Activated T-helper 1 cell treated with anti-CD3 and anti-CD28 coated beads, Interleukin-12 subunit alpha, Interleukin-12 subunit beta, Interleukin-2, Interleukin-4 antibody, amounts not matched to agents 30 ng/mL and 10 ng/mL and 1 ng/mL, durations not matched to agents 14 hours and 24 hours and 36 hours (primary cell): ENCODE results near the gene ADAMTS14. TPM values are rescaled to one million over a fixed set of nuclear protein-coding genes. Genes with fewer than 3 reads are reported as not detected.

Experiments used
- DNase-seq: peaks from one replicate; pipeline ENCODE4 v3.0.0; 2021; ENCODE audit warnings: low spot score
- H3K27ac Mint-ChIP-seq: one replicate; pipeline ENCODE4 v1.8.0; 2021; ENCODE audit warnings: mild to moderate bottlenecking, mixed read lengths
- H3K27me3 Mint-ChIP-seq: one replicate; pipeline ENCODE4 v1.8.0; 2022; ENCODE audit warnings: mild to moderate bottlenecking, moderate library complexity, mixed read lengths; ENCODE audit not compliant: insufficient read depth
- H3K36me3 Mint-ChIP-seq: one replicate; pipeline ENCODE4 v1.8.0; 2021; ENCODE audit warnings: low read depth, mixed read lengths
- H3K4me1 Mint-ChIP-seq: one replicate; pipeline ENCODE4 v1.8.0; 2021; ENCODE audit warnings: low read depth, mixed read lengths
- H3K4me3 Mint-ChIP-seq: one replicate; pipeline ENCODE4 v1.8.0; 2021; ENCODE audit warnings: mild to moderate bottlenecking, moderate library complexity, mixed read lengths
- H3K9me3 Mint-ChIP-seq: one replicate; pipeline ENCODE4 v1.8.0; 2021; ENCODE audit warnings: mixed read lengths
- intact Hi-C: fragments of 100-400 bp; cut with micrococcal nuclease; formaldehyde crosslinking; loops from one replicate; pipeline ENCODE4 v1.15.1; 2024
- total RNA-seq: library from RNA; stranded (reverse); gene quantifications from 2 replicates; pipeline ENCODE4 v1.2.3, GENCODE V29; 2022

ADAMTS14 gene
- total RNA-seq, 1 donor from 2014 or later: 0.21 TPM

- no peak overlapping the region for H3K27ac Mint-ChIP-seq
- peaks cover 6% of the 10 kb centered on the region for H3K4me1 Mint-ChIP-seq
- intact Hi-C loops: no loop called here
- no peaks in the 10 kb centered on the region for H3K36me3 Mint-ChIP-seq
- no peak for DNase-seq
- peaks cover 20% of the 10 kb centered on the region for H3K27me3 Mint-ChIP-seq
- H3K9me3 Mint-ChIP-seq: peaks cover 40% of the 10 kb centered on the region
- H3K4me3 Mint-ChIP-seq: no peak overlapping the region
These were observed 25.2 kb upstream of the ADAMTS14 start for GRCh38 chr10:70647086-70647485.

- H3K27ac Mint-ChIP-seq: no peak overlapping the region
- H3K36me3 Mint-ChIP-seq: no peaks in the 10 kb centered on the region
- H3K4me1 Mint-ChIP-seq: peaks cover 6% of the 10 kb centered on the region
- intact Hi-C loops: no loop called here
- peaks cover 8% of the 10 kb centered on the region for H3K27me3 Mint-ChIP-seq
- H3K4me3 Mint-ChIP-seq: no peak overlapping the region
- DNase-seq: no peak
- peaks cover 45% of the 10 kb centered on the region for H3K9me3 Mint-ChIP-seq
These were observed 23.9 kb upstream of the ADAMTS14 start for GRCh38 chr10:70648427-70648826.

- H3K27me3 Mint-ChIP-seq: peaks cover 1% of the 10 kb centered on the region
- no peak overlapping the region for H3K27ac Mint-ChIP-seq
- H3K36me3 Mint-ChIP-seq: no peaks in the 10 kb centered on the region
- intact Hi-C loops: no loop called here
- H3K4me1 Mint-ChIP-seq: peaks cover 6% of the 10 kb centered on the region
- H3K9me3 Mint-ChIP-seq: peaks cover 45% of the 10 kb centered on the region
- no peak for DNase-seq
- no peak overlapping the region for H3K4me3 Mint-ChIP-seq
These were observed 22.8 kb upstream of the ADAMTS14 start for GRCh38 chr10:70649526-70649925.

DNA sequence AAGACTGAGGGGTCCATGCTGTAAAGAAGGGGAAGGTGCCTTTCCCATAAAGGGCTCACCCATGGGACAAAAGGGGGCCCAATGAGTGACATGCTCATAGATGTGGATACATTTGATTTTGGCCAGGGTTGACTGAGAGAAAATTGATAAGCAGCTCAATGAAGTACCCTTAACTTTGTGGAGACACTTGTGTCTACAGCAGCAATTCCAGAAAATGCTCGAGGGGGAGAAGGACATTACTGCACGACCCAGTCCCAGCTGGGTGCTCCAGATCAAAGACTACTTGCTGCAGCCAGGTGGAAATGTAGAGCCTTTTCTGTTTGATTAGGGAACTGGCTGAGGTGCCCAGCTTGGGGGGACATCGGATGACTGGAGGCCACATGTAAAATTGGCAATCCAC lies 22.2 kb upstream of the ADAMTS14 start:
- peaks cover 45% of the 10 kb centered on the region for H3K9me3 Mint-ChIP-seq
- H3K4me3 Mint-ChIP-seq: no peak overlapping the region
- H3K27ac Mint-ChIP-seq: no peak overlapping the region
- no peak for DNase-seq
- intact Hi-C loops: no loop called here
- H3K27me3 Mint-ChIP-seq: no peaks in the 10 kb centered on the region
- peaks cover 6% of the 10 kb centered on the region for H3K4me1 Mint-ChIP-seq
- H3K36me3 Mint-ChIP-seq: no peaks in the 10 kb centered on the region

DNA sequence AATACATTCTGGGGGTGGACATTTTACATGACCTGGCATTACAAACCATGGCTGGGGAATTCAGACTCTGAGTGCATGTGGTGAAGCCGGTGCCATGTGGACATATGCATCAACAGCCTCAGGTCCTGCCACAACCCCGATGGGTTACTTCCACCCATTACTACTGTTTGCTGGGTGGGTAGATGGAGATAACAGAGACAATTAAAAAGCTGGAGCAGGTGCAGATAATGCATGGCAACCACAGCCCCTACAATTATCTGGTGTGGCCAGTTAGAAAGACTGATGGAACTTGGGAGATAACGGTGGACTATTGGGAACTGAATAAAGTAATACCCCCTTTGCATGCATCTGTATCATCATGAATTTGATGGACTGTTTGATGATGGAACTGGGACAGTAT lies 21.6 kb upstream of the ADAMTS14 start:
- Mint-ChIP-seq H3K36me3 (no peaks in the 10 kb centered on the region), H3K27ac (no peak overlapping the region), H3K4me3 (no peak overlapping the region), H3K27me3 (peaks cover 2% of the 10 kb centered on the region), H3K4me1 (peaks cover 11% of the 10 kb centered on the region), H3K9me3 (peaks cover 45% of the 10 kb centered on the region)
- intact Hi-C loops: no loop called here
- DNase-seq: no peak

GRCh38 chr10:70651661-70652060 lies 20.6 kb upstream of the ADAMTS14 start:
- intact Hi-C loops: no loop called here
- peaks cover 45% of the 10 kb centered on the region for H3K9me3 Mint-ChIP-seq
- no peak overlapping the region for H3K27ac Mint-ChIP-seq
- DNase-seq: no peak
- peaks cover 2% of the 10 kb centered on the region for H3K27me3 Mint-ChIP-seq
- no peak overlapping the region for H3K4me3 Mint-ChIP-seq
- H3K36me3 Mint-ChIP-seq: no peaks in the 10 kb centered on the region
- peaks cover 20% of the 10 kb centered on the region for H3K4me1 Mint-ChIP-seq

GRCh38 chr10:70652761-70653657 lies 19.3 kb upstream of the ADAMTS14 start:
- no peak for DNase-seq
- intact Hi-C loops: no loop called here
- Mint-ChIP-seq H3K4me3 (no peak overlapping the region), H3K4me1 (peaks cover 32% of the 10 kb centered on the region), H3K27ac (no peak overlapping the region), H3K36me3 (no peaks in the 10 kb centered on the region), H3K27me3 (peaks cover 2% of the 10 kb centered on the region), H3K9me3 (peaks cover 39% of the 10 kb centered on the region)

DNA sequence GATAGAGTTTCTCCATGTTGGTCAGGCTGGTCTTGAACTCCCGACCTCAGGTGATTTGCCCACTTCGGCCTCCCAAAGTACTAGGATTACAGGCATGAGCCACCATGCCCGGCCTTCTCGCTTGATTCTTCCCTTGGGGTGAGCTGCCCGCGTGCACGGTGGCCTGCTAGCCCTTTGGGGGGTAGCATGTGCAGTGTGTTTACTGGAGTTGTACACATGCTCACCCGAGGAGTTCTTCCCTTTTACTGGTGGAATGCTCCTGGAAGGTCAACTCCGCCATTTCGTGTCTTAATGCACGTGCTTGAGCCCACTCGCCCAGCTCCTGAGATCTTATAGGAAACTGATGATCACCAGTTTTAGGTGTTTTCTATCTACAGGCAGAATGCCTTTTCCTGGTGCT lies 17.0 kb upstream of the ADAMTS14 start:
- Mint-ChIP-seq H3K4me1 (peaks cover 26% of the 10 kb centered on the region), H3K4me3 (no peak overlapping the region), H3K27ac (no peak overlapping the region), H3K9me3 (peaks cover 26% of the 10 kb centered on the region), H3K36me3 (no peaks in the 10 kb centered on the region), H3K27me3 (peaks cover 8% of the 10 kb centered on the region)
- no peak for DNase-seq
- intact Hi-C loops: no loop called here

- H3K9me3 Mint-ChIP-seq: peaks cover 14% of the 10 kb centered on the region
- intact Hi-C loops: loop anchor here (1.0 to 2.0 kb wide), 6 partner anchors 16 to 106 kb away; partner anchors contain the start of gene ADAMTS14
- H3K4me1 Mint-ChIP-seq: peaks cover 26% of the 10 kb centered on the region
- peak overlapping the region; percentile 25 for H3K4me3 Mint-ChIP-seq
- DNase-seq: peak; percentile 42
- peaks cover 8% of the 10 kb centered on the region for H3K27me3 Mint-ChIP-seq
- H3K27ac Mint-ChIP-seq: peak overlapping the region; percentile 51
- H3K36me3 Mint-ChIP-seq: no peaks in the 10 kb centered on the region
These were observed 15.8 kb upstream of the ADAMTS14 start for GRCh38 chr10:70656489-70656888.

- H3K27ac Mint-ChIP-seq: peak overlapping the region; percentile 51
- H3K27me3 Mint-ChIP-seq: peaks cover 11% of the 10 kb centered on the region
- H3K4me3 Mint-ChIP-seq: peak overlapping the region; percentile 25
- intact Hi-C loops: loop anchor here (2.0 kb wide), 1 partner anchor 16 kb away; the partner anchor contains the start of gene ADAMTS14
- no peak for DNase-seq
- no peaks in the 10 kb centered on the region for H3K36me3 Mint-ChIP-seq
- peaks cover 26% of the 10 kb centered on the region for H3K4me1 Mint-ChIP-seq
- H3K9me3 Mint-ChIP-seq: peaks cover 11% of the 10 kb centered on the region
These were observed 15.3 kb upstream of the ADAMTS14 start for GRCh38 chr10:70657041-70657440.

DNA sequence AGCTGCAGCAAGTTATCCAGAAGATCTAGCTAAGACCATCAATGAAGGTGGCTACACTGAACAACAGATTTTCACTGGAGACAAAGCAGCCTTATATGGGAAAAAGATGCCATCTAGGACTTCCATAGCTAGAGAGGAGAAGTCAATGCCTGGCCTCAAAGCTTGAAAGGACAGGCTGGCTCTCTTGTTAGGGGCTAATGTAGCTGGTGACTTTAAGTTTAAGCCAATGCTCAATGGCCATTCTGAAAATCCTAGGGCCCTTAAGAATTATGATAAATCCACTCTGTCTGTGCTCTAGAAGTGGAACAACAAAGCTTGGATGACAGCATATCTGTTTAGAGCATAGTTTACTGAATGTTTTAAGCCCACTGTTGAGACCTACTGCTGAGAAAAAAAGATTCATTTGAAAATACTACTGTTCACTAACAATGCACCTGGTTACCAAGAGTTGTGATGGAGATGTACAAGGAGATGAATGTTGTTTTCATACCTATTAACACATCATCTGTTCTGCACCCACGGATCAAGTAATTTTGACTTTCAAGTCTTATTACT lies 13.6 kb upstream of the ADAMTS14 start:
- DNase-seq: no peak
- Mint-ChIP-seq H3K27me3 (peaks cover 13% of the 10 kb centered on the region), H3K9me3 (peaks cover 5% of the 10 kb centered on the region)

GRCh38 chr10:70659306-70659705 lies 13.0 kb upstream of the ADAMTS14 start:
- Mint-ChIP-seq H3K27me3 (peaks cover 14% of the 10 kb centered on the region), H3K36me3 (no peaks in the 10 kb centered on the region), H3K9me3 (peaks cover 5% of the 10 kb centered on the region), H3K4me1 (peaks cover 26% of the 10 kb centered on the region), H3K4me3 (no peak overlapping the region), H3K27ac (no peak overlapping the region)
- intact Hi-C loops: no loop called here
- DNase-seq: no peak

More for the DNA sequence above, 13.6 kb upstream of the ADAMTS14 start:
- intact Hi-C loops: no loop called here
- H3K4me1 Mint-ChIP-seq: peaks cover 26% of the 10 kb centered on the region
- no peaks in the 10 kb centered on the region for H3K36me3 Mint-ChIP-seq
- no peak overlapping the region for H3K27ac Mint-ChIP-seq
- no peak overlapping the region for H3K4me3 Mint-ChIP-seq

- Mint-ChIP-seq H3K9me3 (peaks cover 5% of the 10 kb centered on the region), H3K4me1 (peaks cover 22% of the 10 kb centered on the region), H3K27ac (no peak overlapping the region), H3K36me3 (no peaks in the 10 kb centered on the region), H3K4me3 (no peak overlapping the region), H3K27me3 (peaks cover 14% of the 10 kb centered on the region)
- intact Hi-C loops: no loop called here
- DNase-seq: no peak
These were observed 11.6 kb upstream of the ADAMTS14 start for GRCh38 chr10:70660722-70661121.
